Vagina (tissue), 2 donors: ENCODE results near the gene ZMAT3. TPM values are rescaled to one million over a fixed set of nuclear protein-coding genes. Genes with fewer than 3 reads are reported as not detected.
A peak's percentile ranks its signal among the peaks of the same experiment; 100 is the strongest.
"Not testable (repeated sequence)": the region's sequence is repeated elsewhere in the genome, so short reads cannot be mapped to it uniquely, and the experiment has no call there.

Experiments
- DNase-seq, 2 donors: peaks; one replicate each; pipeline ENCODE4 v3.0.0-alpha.2; 2017; ENCODE audit errors: extremely low spot score in 2 of 2
- H3K27ac ChIP-seq: fragments of 200-600 bp; sonication (generic); one replicate; pipeline ENCODE4 v1.5.1; 2019
- H3K27me3 ChIP-seq: fragments of 200-600 bp; sonication (generic); one replicate; pipeline ENCODE4 v1.5.1; 2019
- H3K36me3 ChIP-seq, 2 donors: fragments of 200-600 bp; sonication (generic); one replicate each; pipeline ENCODE4 v1.5.1; 2017 to 2019
- H3K4me1 ChIP-seq: fragments of 200-600 bp; sonication (generic); one replicate; pipeline ENCODE4 v1.5.1; 2019
- H3K4me3 ChIP-seq, 2 donors: fragments of 200-600 bp; sonication (generic); 1 replicate in 1 of 2; 2 replicates in 1 of 2; pipeline ENCODE4 v1.5.1; 2016 to 2019
- H3K9me3 ChIP-seq: fragments of 200-600 bp; sonication (generic); one replicate; pipeline ENCODE4 v1.5.1; 2019
- POLR2A ChIP-seq, 2 donors: fragments of 450-650 bp; IDR thresholded peaks; one replicate each; pipeline ENCODE4 v1.6.1; 2017; ENCODE audit warnings: antibody characterized with exemption in 2 of 2, mild to moderate bottlenecking in 2 of 2, moderate library complexity in 2 of 2
- POLR2AphosphoS5 ChIP-seq, 2 donors: sonication (generic); formaldehyde crosslinking; IDR thresholded peaks; one replicate each; pipeline ENCODE4 v1.9.0; 2017; ENCODE audit warnings: antibody characterized with exemption in 2 of 2, mild to moderate bottlenecking in 2 of 2, low read depth in 1 of 2; ENCODE audit not compliant: insufficient read depth in 1 of 2
- intact Hi-C: fragments of 100-400 bp; cut with DNase I; formaldehyde crosslinking; loops from one replicate; pipeline ENCODE4 v1.15.1; 2023
- total RNA-seq: library from RNA; depleted of rRNA; stranded (reverse); fragments of >200 nt; gene quantifications from one replicate; pipeline ENCODE4 v1.2.3, GENCODE V29; 2016
- TF ChIP-seq, protein P1 (sequence below), 3 experiments: fragments of 450-650 bp in 2 of 3; fragments of 200-600 bp in 1 of 3; sonication (generic) in 1 of 3; IDR thresholded peaks; one replicate each; pipeline ENCODE4 v1.5.1; 2017 to 2019; ENCODE audit warnings: antibody characterized with exemption in 3 of 3, mild to moderate bottlenecking in 2 of 3, moderate library complexity in 2 of 3

ZMAT3 gene, protein sequence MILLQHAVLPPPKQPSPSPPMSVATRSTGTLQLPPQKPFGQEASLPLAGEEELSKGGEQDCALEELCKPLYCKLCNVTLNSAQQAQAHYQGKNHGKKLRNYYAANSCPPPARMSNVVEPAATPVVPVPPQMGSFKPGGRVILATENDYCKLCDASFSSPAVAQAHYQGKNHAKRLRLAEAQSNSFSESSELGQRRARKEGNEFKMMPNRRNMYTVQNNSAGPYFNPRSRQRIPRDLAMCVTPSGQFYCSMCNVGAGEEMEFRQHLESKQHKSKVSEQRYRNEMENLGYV
- 9.6 TPM for total RNA-seq

DNA sequence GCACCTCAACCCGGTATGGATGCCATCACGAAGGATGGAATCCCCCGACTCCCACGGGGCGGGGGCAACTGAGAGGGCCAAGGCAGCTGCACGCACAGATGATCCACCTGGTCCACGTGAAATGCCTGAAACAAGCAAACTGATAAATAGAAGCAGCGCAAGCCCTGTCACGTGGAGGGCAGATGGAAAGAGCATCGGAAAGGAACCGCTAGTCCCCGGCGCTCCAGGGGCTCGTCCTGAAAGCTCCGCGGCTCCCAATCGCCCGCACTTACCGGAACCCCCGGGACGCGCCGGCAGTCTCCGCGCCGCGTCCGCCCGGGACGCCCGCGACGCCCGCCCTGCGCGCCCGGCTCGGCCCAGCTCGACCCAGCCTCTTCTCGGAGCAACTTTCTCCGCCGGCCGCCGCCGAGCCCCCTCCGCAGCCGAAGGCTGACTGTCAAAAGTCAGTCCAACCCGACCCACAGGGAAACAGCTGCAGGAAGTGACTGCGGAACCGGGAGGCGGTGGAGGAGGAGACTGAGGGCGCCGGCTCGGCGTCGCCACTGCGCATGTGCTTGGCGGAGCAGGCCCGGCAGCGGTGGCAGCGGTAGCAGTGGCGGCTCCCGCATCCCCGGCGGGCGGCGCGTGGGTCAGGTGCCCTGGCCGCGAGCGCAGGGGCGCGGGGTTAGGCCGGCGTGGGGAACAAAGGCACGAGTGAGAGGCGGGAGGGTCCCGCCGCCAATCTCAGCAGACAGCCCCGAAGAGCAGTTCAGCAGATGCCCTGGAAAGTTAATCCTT lies at the start of gene ZMAT3:
Gene ZMAT3 (minus strand): TSS at position 487 of the 777 bp plus-strand sequence. CDS start 4,057 bp downstream, outside the sequence.
- peak within 1 kb of the TSS; percentile 66 to 92 for H3K4me3 ChIP-seq
- intact Hi-C loops: loop anchor here (5.0 kb wide), 1 partner anchor 581 kb away; the partner anchor contains the start of gene USP13
- no peaks in the 10 kb centered on the region for H3K9me3 ChIP-seq
- H3K27me3 ChIP-seq: no peaks in the 10 kb centered on the region
- peaks cover 21% of the 10 kb centered on the region for H3K4me1 ChIP-seq
- TF ChIP-seq POLR2AphosphoS5 (IDR thresholded peaks at IDR 0.05; ENCODE audit: insufficient read depth in 1 of 2, low read depth in 1 of 2): peak in 1 of 2 donors; percentile 64
- peak in 1 of 2 donors; percentile 28 for TF ChIP-seq POLR2A (IDR thresholded peaks at IDR 0.05)
- TF ChIP-seq, protein P1, sequence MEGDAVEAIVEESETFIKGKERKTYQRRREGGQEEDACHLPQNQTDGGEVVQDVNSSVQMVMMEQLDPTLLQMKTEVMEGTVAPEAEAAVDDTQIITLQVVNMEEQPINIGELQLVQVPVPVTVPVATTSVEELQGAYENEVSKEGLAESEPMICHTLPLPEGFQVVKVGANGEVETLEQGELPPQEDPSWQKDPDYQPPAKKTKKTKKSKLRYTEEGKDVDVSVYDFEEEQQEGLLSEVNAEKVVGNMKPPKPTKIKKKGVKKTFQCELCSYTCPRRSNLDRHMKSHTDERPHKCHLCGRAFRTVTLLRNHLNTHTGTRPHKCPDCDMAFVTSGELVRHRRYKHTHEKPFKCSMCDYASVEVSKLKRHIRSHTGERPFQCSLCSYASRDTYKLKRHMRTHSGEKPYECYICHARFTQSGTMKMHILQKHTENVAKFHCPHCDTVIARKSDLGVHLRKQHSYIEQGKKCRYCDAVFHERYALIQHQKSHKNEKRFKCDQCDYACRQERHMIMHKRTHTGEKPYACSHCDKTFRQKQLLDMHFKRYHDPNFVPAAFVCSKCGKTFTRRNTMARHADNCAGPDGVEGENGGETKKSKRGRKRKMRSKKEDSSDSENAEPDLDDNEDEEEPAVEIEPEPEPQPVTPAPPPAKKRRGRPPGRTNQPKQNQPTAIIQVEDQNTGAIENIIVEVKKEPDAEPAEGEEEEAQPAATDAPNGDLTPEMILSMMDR (IDR thresholded peaks at IDR 0.05): no peak
- DNase-seq: peak in 1 of 2 donors; percentile 88
- H3K36me3 ChIP-seq: peaks cover 0 to 9% of the 10 kb centered on the region in 2 donors
- H3K27ac ChIP-seq: peak within 1 kb of the TSS; percentile 79

DNA sequence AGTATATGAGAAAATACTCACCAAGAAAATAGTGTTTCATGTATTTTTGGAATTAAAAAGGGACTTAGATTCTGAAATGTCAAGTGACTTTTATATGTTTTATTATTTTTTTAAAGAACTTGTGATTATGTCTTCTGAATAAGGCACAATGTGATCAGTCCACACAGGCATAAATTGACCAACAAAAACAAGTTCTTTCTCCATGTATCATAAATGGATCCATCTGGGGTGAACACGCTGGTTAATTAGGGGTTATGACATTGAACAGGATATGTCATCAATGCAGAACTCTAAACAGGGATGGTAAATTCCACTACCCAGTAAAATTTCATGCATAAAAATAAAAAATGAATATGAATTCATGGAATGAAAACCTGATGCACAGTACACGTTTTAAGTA lies 45.2 kb upstream of the ZMAT3 start:
- H3K27ac ChIP-seq: no peak overlapping the region
- no peak overlapping the region for H3K4me3 ChIP-seq
- TF ChIP-seq POLR2A (IDR thresholded peaks at IDR 0.05): no peak
- no peak for TF ChIP-seq POLR2AphosphoS5 (IDR thresholded peaks at IDR 0.05; ENCODE audit: insufficient read depth in 1 of 2, low read depth in 1 of 2)
- TF ChIP-seq, protein P1 (IDR thresholded peaks at IDR 0.05): no peak
- no peaks in the 10 kb centered on the region for H3K4me1 ChIP-seq
- H3K36me3 ChIP-seq: no peaks in the 10 kb centered on the region
- no peak for DNase-seq
- no peaks in the 10 kb centered on the region for H3K9me3 ChIP-seq
- intact Hi-C loops: no loop called here
- H3K27me3 ChIP-seq: no peaks in the 10 kb centered on the region

DNA sequence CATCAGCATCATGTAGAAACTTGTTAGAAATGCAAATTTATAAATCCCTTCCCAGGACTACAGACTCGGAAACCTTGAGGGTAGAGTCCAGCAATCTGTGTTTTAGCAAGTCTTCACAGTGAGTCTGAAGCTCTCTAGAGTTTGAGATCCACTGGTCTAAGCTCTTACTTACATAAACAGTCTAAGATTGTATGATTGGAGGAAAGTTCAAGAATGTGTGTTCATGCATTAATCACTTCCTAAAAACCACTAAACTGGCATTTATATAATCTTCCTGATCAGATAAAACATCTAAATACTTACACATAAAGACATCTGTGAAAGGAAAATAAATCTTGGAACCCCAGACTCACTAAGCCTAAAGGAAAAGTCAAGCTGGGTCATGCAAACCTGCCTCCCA lies 43.8 kb upstream of the ZMAT3 start:
- H3K9me3 ChIP-seq, DNase-seq, intact Hi-C loops, H3K27me3 ChIP-seq, H3K36me3 ChIP-seq, H3K4me3 ChIP-seq, H3K4me1 ChIP-seq, H3K27ac ChIP-seq: not testable (repeated sequence)

DNA sequence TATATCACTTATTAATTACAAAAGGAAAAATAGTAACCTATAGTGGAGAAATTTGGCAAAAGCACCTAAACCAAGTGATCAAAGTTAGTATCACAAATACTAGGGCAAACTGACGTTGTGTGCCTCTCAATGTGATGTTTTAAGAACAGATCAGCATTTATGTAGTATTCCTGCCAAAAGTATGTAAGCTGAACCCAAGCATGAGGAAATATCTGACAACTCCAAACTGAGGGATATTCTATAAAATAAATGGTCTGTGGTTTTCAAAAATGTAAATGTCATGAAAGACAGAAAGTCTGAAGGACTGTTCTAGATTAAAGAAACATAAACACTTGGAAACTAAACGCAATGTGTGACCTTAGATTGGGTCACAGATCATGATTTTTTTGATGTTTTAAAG lies 42.3 kb upstream of the ZMAT3 start:
- no peak for TF ChIP-seq POLR2A (IDR thresholded peaks at IDR 0.05)
- TF ChIP-seq POLR2AphosphoS5 (IDR thresholded peaks at IDR 0.05; ENCODE audit: insufficient read depth in 1 of 2, low read depth in 1 of 2): no peak
- TF ChIP-seq, protein P1 (IDR thresholded peaks at IDR 0.05): no peak
- Histone ChIP-seq H3K27ac (no peak overlapping the region), H3K27me3 (no peaks in the 10 kb centered on the region), H3K9me3 (no peaks in the 10 kb centered on the region), H3K4me3 (no peak overlapping the region), H3K36me3 (no peaks in the 10 kb centered on the region), H3K4me1 (no peaks in the 10 kb centered on the region)
- intact Hi-C loops: no loop called here
- no peak for DNase-seq

DNA sequence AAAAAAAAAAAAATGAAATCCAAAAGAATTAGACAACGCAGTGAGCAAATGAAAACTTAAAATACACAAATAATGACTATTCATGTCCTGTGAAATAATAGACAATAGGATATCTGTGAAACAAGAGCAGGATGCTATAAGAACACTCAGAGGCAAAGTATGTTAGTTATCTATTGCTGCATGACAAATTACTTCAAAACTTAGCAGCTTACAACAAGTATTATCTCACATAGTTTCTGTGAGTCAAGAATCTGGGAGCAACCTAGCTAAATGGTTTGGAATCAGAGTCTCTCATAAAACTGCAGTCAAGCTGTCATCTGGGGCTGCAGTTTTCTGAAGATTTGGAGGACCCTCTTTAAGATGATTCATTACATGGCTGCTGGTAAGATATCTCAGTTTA lies 36.5 kb upstream of the ZMAT3 start:
- DNase-seq: no peak
- no peak overlapping the region for H3K4me3 ChIP-seq
- intact Hi-C loops: loop anchor here (10.0 kb wide), 1 partner anchor 217 kb away; the partner anchor contains the start of gene ZNF639
- no peak overlapping the region for H3K27ac ChIP-seq
- TF ChIP-seq POLR2A (IDR thresholded peaks at IDR 0.05) (no peak), POLR2AphosphoS5 (IDR thresholded peaks at IDR 0.05; ENCODE audit: insufficient read depth in 1 of 2, low read depth in 1 of 2) (no peak)
- TF ChIP-seq, protein P1 (IDR thresholded peaks at IDR 0.05): no peak
- no peaks in the 10 kb centered on the region for H3K4me1 ChIP-seq
- no peaks in the 10 kb centered on the region for H3K36me3 ChIP-seq
- no peaks in the 10 kb centered on the region for H3K27me3 ChIP-seq
- H3K9me3 ChIP-seq: no peaks in the 10 kb centered on the region
